Liver (tissue), 9 donors: ENCODE measurements around the gene A1CF. TPM values are rescaled to one million over a fixed set of nuclear protein-coding genes. Genes with fewer than 3 reads are reported as not detected.

Experiments
- DNase-seq: peaks from one replicate; pipeline ENCODE4 v3.0.0-alpha.2; 2017; ENCODE audit warnings: low spot score
- H3K27ac ChIP-seq, 2 donors: one replicate each; pipeline ENCODE4 v1.7.0; 2013; ENCODE audit warnings: inconsistent platforms in 2 of 2, low read length in 2 of 2, control low read depth in 1 of 2, low read depth in 1 of 2, mild to moderate bottlenecking in 1 of 2
- H3K27me3 ChIP-seq, 4 donors: one replicate each; pipeline versions ENCODE4 v1.6.1 to v1.7.0; 2013; ENCODE audit warnings: low read length in 3 of 4, inconsistent platforms in 1 of 4, mild to moderate bottlenecking in 1 of 4, moderate library complexity in 1 of 4; ENCODE audit not compliant: control insufficient read depth in 4 of 4, insufficient read depth in 4 of 4
- H3K36me3 ChIP-seq, 4 donors: one replicate each; pipeline versions ENCODE4 v1.6.1 to v1.7.0; 2013; ENCODE audit warnings: low read length in 3 of 4, mild to moderate bottlenecking in 3 of 4, low read depth in 1 of 4, moderate library complexity in 1 of 4; ENCODE audit not compliant: control insufficient read depth in 4 of 4, insufficient read depth in 3 of 4
- H3K4me1 ChIP-seq, 4 donors: one replicate each; pipeline versions ENCODE4 v1.6.1 to v1.7.0; 2013; ENCODE audit warnings: low read length in 3 of 4, mild to moderate bottlenecking in 3 of 4, moderate library complexity in 1 of 4; ENCODE audit not compliant: control insufficient read depth in 4 of 4, insufficient read depth in 4 of 4
- H3K4me3 ChIP-seq, 3 donors: one replicate each; pipeline versions ENCODE4 v1.6.1 to v1.7.0; 2013; ENCODE audit warnings: low read length in 3 of 3, control low read depth in 1 of 3, low read depth in 1 of 3, mild to moderate bottlenecking in 1 of 3
- H3K9ac ChIP-seq, 2 donors: one replicate each; pipeline ENCODE4 v1.7.0; 2013; ENCODE audit warnings: low read length in 2 of 2, mild to moderate bottlenecking in 2 of 2, moderate library complexity in 2 of 2, control low read depth in 1 of 2, low read depth in 1 of 2
- H3K9me3 ChIP-seq, 4 donors: one replicate each; pipeline versions ENCODE4 v1.6.1 to v1.7.0; 2013; ENCODE audit warnings: low read length in 3 of 4; ENCODE audit not compliant: control insufficient read depth in 4 of 4
- EGR1 ChIP-seq, 2 donors: IDR thresholded peaks; 2 replicates each; pipeline ENCODE4 v1.6.1; 2016 to 2018; ENCODE audit warnings: antibody characterized with exemption in 2 of 2, low read depth in 2 of 2
- FOXA1 ChIP-seq: IDR thresholded peaks from 2 replicates; pipeline ENCODE4 v1.6.1; 2016; ENCODE audit warnings: antibody characterized with exemption
- FOXA2 ChIP-seq: IDR thresholded peaks from 2 replicates; pipeline ENCODE4 v1.6.1; 2016; ENCODE audit warnings: antibody characterized with exemption
- GABPA ChIP-seq, 2 donors: IDR thresholded peaks in 1 of 2; conservative IDR thresholded peaks in 1 of 2; 2 replicates each; pipeline ENCODE4 v1.6.1; 2016; ENCODE audit warnings: antibody characterized with exemption in 2 of 2, mild to moderate bottlenecking in 1 of 2, moderate library complexity in 1 of 2
- HNF4A ChIP-seq, 2 donors: conservative IDR thresholded peaks; 2 replicates each; pipeline ENCODE4 v1.6.1; 2016; ENCODE audit warnings: antibody characterized with exemption in 2 of 2, mild to moderate bottlenecking in 2 of 2
- HNF4G ChIP-seq: IDR thresholded peaks from 2 replicates; pipeline ENCODE4 v1.6.1; 2016; ENCODE audit warnings: antibody characterized with exemption
- JUND ChIP-seq, 2 donors: IDR thresholded peaks; 2 replicates each; pipeline ENCODE4 v1.6.1; 2016; ENCODE audit warnings: antibody characterized with exemption in 2 of 2
- NR2F2 ChIP-seq: IDR thresholded peaks from 2 replicates; pipeline ENCODE4 v1.6.1; 2016; ENCODE audit warnings: antibody characterized with exemption
- RAD21 ChIP-seq, 2 donors: IDR thresholded peaks; 2 replicates each; pipeline ENCODE4 v1.6.1; 2016; ENCODE audit warnings: antibody characterized with exemption in 2 of 2, mild to moderate bottlenecking in 2 of 2
- RXRA ChIP-seq, 2 donors: IDR thresholded peaks; 2 replicates each; pipeline ENCODE4 v1.6.1; 2017 to 2018; ENCODE audit warnings: antibody characterized with exemption in 2 of 2, mild to moderate bottlenecking in 1 of 2
- SP1 ChIP-seq: IDR thresholded peaks from 2 replicates; pipeline ENCODE4 v1.6.1; 2018; ENCODE audit warnings: antibody characterized with exemption, mild to moderate bottlenecking
- TAF1 ChIP-seq: conservative IDR thresholded peaks from 2 replicates; pipeline ENCODE4 v1.6.1; 2016; ENCODE audit warnings: antibody characterized with exemption, mild to moderate bottlenecking
- YY1 ChIP-seq: IDR thresholded peaks from 2 replicates; pipeline ENCODE4 v1.6.1; 2016; ENCODE audit warnings: antibody characterized with exemption, mild to moderate bottlenecking
- WGBS: extraction: QIAGEN DNeasy Blood & Tissue Kit; methylation state at CpG from one replicate; pipeline ENCODE4 v1.1.7; 2013; 5-methylcytosine and 5-hydroxymethylcytosine counted together
- polyA plus RNA-seq, 2 donors: library from polyadenylated mRNA; stranded (reverse) in 1 of 2; unstranded in 1 of 2; fragments of 200-250 nt in 1 of 2; fragments of >200 nt in 1 of 2; fragmentation: Nextera tagmentation in 1 of 2; extraction: Ambion mirVana in 1 of 2; gene quantifications; one replicate each; pipeline versions ENCODE4 v1.2.1 to v1.2.3, GENCODE V29; 2013 to 2015
- total RNA-seq, 2 donors: library from RNA; depleted of rRNA; stranded (reverse); fragments of >200 nt; gene quantifications; one replicate each; pipeline ENCODE4 v1.2.3, GENCODE V29; 2014
- TF ChIP-seq, protein P1 (sequence below): fragments of 150-350 bp; IDR thresholded peaks from 2 replicates; pipeline ENCODE4 v1.5.1; 2017; ENCODE audit warnings: improper control_type of control experiment, low read depth, low read length; ENCODE audit not compliant: missing input control
- TF ChIP-seq, protein P2 (sequence below): IDR thresholded peaks from 2 replicates; pipeline ENCODE4 v1.6.1; 2016; ENCODE audit warnings: antibody characterized with exemption
- TF ChIP-seq, protein P3 (sequence below): IDR thresholded peaks from 2 replicates; pipeline ENCODE4 v1.6.1; 2016; ENCODE audit warnings: antibody characterized with exemption
- TF ChIP-seq, protein P4 (sequence below): IDR thresholded peaks from 2 replicates; pipeline ENCODE4 v1.6.1; 2016; ENCODE audit warnings: antibody characterized with exemption
- TF ChIP-seq, protein P5 (sequence below): IDR thresholded peaks from 2 replicates; pipeline ENCODE4 v1.6.1; 2016; ENCODE audit warnings: antibody characterized with exemption, mild to moderate bottlenecking
- donor health status: healthy.
- donor health status: healthy.
- donor health status: healthy.
- donor health status: healthy.
- donor health status: healthy.

A1CF gene
- total and polyA plus RNA-seq, 4 donors: 31.8 to 198 (median 111) TPM

DNA sequence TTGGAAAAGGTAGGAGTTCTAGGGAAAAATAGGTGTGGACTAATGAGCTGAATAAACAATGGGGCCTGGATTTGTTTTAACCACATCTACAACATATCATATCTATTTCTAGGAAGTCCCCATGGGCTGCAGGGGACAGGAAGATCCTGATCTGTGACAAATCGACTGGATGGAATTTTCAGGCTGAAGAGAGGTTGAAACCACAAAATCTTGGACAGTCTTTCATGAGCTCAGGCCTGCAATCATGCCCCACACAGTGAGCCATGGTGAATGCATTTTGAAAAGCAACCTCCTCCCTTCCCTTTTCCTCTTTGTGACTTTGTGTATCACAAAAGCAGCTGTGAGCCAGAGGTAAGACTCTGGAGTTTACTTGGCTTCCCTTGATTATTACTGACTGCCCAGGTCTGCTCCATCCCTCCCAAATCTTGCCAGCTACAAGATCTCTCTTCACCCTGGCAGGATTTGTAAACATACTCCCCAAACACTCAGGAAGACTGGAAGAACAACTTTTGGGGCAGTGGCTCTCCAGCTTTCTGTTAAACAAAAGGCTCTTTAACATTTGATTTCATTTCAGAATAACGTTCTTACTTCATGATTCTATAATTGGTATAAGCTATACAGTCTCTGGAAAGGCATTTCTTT lies 79.3 kb downstream of the A1CF start:
- peaks cover 6 to 38% (median 24%) of the 10 kb centered on the region in 4 donors for H3K4me1 ChIP-seq
- H3K27ac ChIP-seq: no peak overlapping the region
- H3K9ac ChIP-seq: no peak overlapping the region
- H3K9me3 ChIP-seq: no peaks in the 10 kb centered on the region
- no peak for DNase-seq
- H3K4me3 ChIP-seq: no peak overlapping the region
- WGBS: 33% methylated on average over 2 of the region's 2 CpGs
- TF ChIP-seq SP1 (no peak), FOXA2 (no peak), TAF1 (no peak), FOXA1 (no peak), HNF4G (no peak), NR2F2 (no peak), GABPA (IDR thresholded peaks at IDR 0.05 in 1 of 2, conservative IDR thresholded peaks at IDR 0.05 in 1 of 2) (no peak), RXRA (IDR thresholded peaks at IDR 0.05) (no peak), HNF4A (conservative IDR thresholded peaks at IDR 0.05) (no peak), YY1 (no peak), JUND (IDR thresholded peaks at IDR 0.05) (no peak), EGR1 (IDR thresholded peaks at IDR 0.05; ENCODE audit: low read depth in 2 of 2) (no peak), RAD21 (IDR thresholded peaks at IDR 0.05) (no peak)
- TF ChIP-seq, protein P1, sequence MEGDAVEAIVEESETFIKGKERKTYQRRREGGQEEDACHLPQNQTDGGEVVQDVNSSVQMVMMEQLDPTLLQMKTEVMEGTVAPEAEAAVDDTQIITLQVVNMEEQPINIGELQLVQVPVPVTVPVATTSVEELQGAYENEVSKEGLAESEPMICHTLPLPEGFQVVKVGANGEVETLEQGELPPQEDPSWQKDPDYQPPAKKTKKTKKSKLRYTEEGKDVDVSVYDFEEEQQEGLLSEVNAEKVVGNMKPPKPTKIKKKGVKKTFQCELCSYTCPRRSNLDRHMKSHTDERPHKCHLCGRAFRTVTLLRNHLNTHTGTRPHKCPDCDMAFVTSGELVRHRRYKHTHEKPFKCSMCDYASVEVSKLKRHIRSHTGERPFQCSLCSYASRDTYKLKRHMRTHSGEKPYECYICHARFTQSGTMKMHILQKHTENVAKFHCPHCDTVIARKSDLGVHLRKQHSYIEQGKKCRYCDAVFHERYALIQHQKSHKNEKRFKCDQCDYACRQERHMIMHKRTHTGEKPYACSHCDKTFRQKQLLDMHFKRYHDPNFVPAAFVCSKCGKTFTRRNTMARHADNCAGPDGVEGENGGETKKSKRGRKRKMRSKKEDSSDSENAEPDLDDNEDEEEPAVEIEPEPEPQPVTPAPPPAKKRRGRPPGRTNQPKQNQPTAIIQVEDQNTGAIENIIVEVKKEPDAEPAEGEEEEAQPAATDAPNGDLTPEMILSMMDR: no peak
- TF ChIP-seq, protein P2, sequence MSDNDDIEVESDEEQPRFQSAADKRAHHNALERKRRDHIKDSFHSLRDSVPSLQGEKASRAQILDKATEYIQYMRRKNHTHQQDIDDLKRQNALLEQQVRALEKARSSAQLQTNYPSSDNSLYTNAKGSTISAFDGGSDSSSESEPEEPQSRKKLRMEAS: no peak
- TF ChIP-seq, protein P3, sequence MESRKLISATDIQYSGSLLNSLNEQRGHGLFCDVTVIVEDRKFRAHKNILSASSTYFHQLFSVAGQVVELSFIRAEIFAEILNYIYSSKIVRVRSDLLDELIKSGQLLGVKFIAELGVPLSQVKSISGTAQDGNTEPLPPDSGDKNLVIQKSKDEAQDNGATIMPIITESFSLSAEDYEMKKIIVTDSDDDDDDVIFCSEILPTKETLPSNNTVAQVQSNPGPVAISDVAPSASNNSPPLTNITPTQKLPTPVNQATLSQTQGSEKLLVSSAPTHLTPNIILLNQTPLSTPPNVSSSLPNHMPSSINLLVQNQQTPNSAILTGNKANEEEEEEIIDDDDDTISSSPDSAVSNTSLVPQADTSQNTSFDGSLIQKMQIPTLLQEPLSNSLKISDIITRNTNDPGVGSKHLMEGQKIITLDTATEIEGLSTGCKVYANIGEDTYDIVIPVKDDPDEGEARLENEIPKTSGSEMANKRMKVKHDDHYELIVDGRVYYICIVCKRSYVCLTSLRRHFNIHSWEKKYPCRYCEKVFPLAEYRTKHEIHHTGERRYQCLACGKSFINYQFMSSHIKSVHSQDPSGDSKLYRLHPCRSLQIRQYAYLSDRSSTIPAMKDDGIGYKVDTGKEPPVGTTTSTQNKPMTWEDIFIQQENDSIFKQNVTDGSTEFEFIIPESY: no peak
- TF ChIP-seq, protein P4, sequence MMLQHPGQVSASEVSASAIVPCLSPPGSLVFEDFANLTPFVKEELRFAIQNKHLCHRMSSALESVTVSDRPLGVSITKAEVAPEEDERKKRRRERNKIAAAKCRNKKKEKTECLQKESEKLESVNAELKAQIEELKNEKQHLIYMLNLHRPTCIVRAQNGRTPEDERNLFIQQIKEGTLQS: no peak
- TF ChIP-seq, protein P5, sequence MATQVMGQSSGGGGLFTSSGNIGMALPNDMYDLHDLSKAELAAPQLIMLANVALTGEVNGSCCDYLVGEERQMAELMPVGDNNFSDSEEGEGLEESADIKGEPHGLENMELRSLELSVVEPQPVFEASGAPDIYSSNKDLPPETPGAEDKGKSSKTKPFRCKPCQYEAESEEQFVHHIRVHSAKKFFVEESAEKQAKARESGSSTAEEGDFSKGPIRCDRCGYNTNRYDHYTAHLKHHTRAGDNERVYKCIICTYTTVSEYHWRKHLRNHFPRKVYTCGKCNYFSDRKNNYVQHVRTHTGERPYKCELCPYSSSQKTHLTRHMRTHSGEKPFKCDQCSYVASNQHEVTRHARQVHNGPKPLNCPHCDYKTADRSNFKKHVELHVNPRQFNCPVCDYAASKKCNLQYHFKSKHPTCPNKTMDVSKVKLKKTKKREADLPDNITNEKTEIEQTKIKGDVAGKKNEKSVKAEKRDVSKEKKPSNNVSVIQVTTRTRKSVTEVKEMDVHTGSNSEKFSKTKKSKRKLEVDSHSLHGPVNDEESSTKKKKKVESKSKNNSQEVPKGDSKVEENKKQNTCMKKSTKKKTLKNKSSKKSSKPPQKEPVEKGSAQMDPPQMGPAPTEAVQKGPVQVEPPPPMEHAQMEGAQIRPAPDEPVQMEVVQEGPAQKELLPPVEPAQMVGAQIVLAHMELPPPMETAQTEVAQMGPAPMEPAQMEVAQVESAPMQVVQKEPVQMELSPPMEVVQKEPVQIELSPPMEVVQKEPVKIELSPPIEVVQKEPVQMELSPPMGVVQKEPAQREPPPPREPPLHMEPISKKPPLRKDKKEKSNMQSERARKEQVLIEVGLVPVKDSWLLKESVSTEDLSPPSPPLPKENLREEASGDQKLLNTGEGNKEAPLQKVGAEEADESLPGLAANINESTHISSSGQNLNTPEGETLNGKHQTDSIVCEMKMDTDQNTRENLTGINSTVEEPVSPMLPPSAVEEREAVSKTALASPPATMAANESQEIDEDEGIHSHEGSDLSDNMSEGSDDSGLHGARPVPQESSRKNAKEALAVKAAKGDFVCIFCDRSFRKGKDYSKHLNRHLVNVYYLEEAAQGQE: no peak
- peaks cover 0 to 47% (median 14%) of the 10 kb centered on the region in 4 donors for H3K36me3 ChIP-seq
- no peaks in the 10 kb centered on the region for H3K27me3 ChIP-seq
